Ovary (tissue), 3 donors: ENCODE measurements around the gene ZNFX1.

Experiments used
- CTCF ChIP-seq, 3 donors: fragments of 450-650 bp in 2 of 3; fragments of 200-600 bp in 1 of 3; IDR thresholded peaks; one replicate each; pipeline versions ENCODE4 v1.5.1 to v1.8.0; 2016 to 2022; ENCODE audit warnings: antibody characterized with exemption in 3 of 3, mild to moderate bottlenecking in 1 of 3
- EP300 ChIP-seq: sonication (generic); formaldehyde crosslinking; IDR thresholded peaks from one replicate; pipeline ENCODE4 v1.6.1; 2017; ENCODE audit warnings: antibody characterized with exemption
- POLR2A ChIP-seq: fragments of 450-650 bp; IDR thresholded peaks from one replicate; pipeline ENCODE4 v1.6.1; 2017; ENCODE audit warnings: antibody characterized with exemption, mild to moderate bottlenecking, moderate library complexity
- donor health status: DM: no; HTN: no; CAD: no.

DNA sequence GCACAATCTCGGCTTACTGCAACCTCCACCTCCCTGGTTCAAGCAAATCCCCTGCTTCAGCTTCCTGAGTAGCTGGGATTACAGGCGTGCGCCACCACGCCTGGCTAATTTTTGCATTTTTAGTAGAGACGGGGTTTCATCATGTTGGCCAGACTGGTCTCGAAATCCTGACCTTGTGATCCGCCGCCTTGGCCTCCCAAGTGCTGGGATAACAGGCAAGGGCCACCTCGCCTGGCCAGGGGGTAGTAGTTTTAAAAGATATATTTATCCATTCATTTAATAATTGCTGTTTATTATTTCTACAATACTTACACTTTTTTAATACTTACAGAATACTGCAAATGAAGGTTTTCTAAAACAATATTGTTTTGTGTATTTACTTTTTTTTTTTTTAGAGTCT is 74.1 kb downstream of the ZNFX1 start:
- TF ChIP-seq CTCF (IDR thresholded peaks at IDR 0.05): no peak
- no peak for TF ChIP-seq POLR2A
- no peak for TF ChIP-seq EP300
